Heart left ventricle (tissue), 13 donors: Measurements from ENCODE around the gene ATP9A.

Source experiments
- POLR2A ChIP-seq, 2 donors: fragments of 450-650 bp; IDR thresholded peaks; one replicate each; pipeline ENCODE4 v1.6.1; 2017; ENCODE audit warnings: antibody characterized with exemption in 2 of 2, mild to moderate bottlenecking in 2 of 2, moderate library complexity in 2 of 2
- TF ChIP-seq, protein P1 (sequence below), 12 donors: fragments of 200-600 bp; sonication (generic) in 4 of 12; IDR thresholded peaks; one replicate each; pipeline versions ENCODE4 v1.5.0 to v1.8.0; 2018 to 2022; ENCODE audit warnings: antibody characterized with exemption in 12 of 12, mild to moderate bottlenecking in 5 of 12
- donor health status: ischemic (EF 13 %, LVEDD 7.1; RV severe dilation, severe dysfunction).
- donor health status: DM: no; HTN: yes; CAD: no.
- donor health status: DM: no; HTN: no; CAD: no.
- donor health status: ischemic (EF 25% LVEDD 6.9; RV normal size, moderate dysfunction).
- donor health status: ischemic (EF 25% LVEDD 5.7; RV mildly dilated, moderate dysfunction).
- donor health status: ischemic (EF 35%, LVEDD 5.7; RV mildly dilated, moderate dysfunction).
- donor health status: nonischemic (EF 11% LVEDD 7.7; RV severe dilation, severe dysfunction).
- donor health status: DM: yes; HTN: yes; CAD: no.
- donor health status: PGD.
- donor health status: ischemic (EF 29% LVEDD 5.4; RV normal size, mild dysfunction).
- donor health status: nonischemic (EF 23%, LVEDD 6.1; RV moderate dilation, normal function).

DNA sequence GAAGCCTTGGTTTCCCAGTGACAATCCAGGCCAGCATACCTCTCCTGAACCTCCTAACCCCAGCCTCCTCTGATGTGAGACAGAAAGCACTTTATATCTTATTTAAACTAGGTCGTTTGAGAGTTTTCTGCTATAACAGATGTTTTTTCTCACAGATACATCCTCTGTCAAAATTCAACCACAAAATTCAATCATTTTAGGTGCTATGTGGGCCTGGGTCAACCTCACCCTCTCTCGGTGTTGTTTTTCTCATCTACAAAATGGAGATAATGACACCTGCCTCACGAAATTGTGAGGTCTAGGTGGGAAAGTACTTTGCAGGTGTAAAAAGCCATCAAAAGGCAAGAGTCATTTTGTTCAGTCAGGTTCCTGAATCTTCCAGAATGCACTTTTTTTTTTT lies 179.4 kb downstream of the ATP9A start:
- TF ChIP-seq, protein P1, sequence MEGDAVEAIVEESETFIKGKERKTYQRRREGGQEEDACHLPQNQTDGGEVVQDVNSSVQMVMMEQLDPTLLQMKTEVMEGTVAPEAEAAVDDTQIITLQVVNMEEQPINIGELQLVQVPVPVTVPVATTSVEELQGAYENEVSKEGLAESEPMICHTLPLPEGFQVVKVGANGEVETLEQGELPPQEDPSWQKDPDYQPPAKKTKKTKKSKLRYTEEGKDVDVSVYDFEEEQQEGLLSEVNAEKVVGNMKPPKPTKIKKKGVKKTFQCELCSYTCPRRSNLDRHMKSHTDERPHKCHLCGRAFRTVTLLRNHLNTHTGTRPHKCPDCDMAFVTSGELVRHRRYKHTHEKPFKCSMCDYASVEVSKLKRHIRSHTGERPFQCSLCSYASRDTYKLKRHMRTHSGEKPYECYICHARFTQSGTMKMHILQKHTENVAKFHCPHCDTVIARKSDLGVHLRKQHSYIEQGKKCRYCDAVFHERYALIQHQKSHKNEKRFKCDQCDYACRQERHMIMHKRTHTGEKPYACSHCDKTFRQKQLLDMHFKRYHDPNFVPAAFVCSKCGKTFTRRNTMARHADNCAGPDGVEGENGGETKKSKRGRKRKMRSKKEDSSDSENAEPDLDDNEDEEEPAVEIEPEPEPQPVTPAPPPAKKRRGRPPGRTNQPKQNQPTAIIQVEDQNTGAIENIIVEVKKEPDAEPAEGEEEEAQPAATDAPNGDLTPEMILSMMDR (IDR thresholded peaks at IDR 0.05): no peak
- no peak for TF ChIP-seq POLR2A (IDR thresholded peaks at IDR 0.05)
